Measurements from ENCODE around the gene KRT81.

DNA sequence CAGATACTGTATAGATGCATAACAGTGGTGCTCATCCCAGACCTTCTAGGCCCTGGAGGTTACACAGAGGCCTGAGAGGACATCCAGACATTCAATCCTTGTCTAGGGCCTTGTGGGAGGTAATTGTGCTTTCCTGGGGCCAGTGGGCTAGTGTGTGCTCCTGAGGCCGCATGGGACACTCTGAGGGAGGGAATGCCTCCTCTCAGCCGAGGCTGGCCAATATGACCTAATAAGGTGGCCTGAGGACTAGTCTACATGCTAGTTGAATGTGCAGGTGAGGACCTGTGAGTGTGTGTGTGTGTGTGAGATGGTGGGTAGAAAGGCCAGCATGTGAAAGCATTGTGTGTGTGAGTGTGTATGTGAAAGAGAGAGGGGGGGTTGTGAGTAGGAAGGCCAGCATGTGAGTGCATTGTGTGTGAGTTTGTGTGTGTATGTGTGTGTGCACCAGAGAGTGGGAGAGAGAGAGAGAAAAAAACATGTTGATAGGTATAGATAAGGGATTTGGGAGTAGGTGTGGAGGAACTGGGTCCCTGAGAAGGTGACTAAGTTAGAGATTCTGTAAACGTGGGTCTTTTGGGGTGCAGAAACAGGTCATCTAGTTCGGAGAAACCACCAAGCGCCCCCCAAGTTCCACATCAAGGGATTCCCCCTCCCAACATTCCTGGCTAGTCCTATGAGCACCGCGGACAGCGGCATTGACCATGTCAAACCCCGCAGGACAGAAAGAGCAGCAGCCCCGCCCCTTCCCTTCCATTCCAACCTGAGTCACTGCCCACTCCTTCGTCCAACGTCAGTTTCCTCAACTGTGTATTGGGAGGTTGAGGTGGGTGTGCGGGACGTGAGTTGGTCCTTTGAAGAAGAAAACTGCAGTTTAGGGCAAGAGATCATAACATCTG is 9.7 kb upstream of the KRT81 start:
- TF ChIP-seq EZH2phosphoT487 (IDR thresholded peaks at IDR 0.05; ENCODE audit: borderline replicate concordance, low read length): no peak
- TF ChIP-seq, protein P1, sequence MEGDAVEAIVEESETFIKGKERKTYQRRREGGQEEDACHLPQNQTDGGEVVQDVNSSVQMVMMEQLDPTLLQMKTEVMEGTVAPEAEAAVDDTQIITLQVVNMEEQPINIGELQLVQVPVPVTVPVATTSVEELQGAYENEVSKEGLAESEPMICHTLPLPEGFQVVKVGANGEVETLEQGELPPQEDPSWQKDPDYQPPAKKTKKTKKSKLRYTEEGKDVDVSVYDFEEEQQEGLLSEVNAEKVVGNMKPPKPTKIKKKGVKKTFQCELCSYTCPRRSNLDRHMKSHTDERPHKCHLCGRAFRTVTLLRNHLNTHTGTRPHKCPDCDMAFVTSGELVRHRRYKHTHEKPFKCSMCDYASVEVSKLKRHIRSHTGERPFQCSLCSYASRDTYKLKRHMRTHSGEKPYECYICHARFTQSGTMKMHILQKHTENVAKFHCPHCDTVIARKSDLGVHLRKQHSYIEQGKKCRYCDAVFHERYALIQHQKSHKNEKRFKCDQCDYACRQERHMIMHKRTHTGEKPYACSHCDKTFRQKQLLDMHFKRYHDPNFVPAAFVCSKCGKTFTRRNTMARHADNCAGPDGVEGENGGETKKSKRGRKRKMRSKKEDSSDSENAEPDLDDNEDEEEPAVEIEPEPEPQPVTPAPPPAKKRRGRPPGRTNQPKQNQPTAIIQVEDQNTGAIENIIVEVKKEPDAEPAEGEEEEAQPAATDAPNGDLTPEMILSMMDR (IDR thresholded peaks at IDR 0.05; ENCODE audit: low read depth, low read length, poor library complexity, severe bottlenecking): no peak

Measured in DOHH2 (cell line).